Activated gamma-delta T cell treated with anti-CD3 and anti-CD28 coated beads, Interleukin-2, amount 50 U/mL, for 16 hours (primary cell): ENCODE data around the gene MVP.

Source experiments
- DNase-seq: peaks from one replicate; pipeline ENCODE4 v3.0.0-alpha.2; 2020; ENCODE audit warnings: low read depth

Gene MVP

GRCh38 chr16:29804455-29805231 lies 15.6 kb upstream of the MVP start:
- no peak for DNase-seq

DNA sequence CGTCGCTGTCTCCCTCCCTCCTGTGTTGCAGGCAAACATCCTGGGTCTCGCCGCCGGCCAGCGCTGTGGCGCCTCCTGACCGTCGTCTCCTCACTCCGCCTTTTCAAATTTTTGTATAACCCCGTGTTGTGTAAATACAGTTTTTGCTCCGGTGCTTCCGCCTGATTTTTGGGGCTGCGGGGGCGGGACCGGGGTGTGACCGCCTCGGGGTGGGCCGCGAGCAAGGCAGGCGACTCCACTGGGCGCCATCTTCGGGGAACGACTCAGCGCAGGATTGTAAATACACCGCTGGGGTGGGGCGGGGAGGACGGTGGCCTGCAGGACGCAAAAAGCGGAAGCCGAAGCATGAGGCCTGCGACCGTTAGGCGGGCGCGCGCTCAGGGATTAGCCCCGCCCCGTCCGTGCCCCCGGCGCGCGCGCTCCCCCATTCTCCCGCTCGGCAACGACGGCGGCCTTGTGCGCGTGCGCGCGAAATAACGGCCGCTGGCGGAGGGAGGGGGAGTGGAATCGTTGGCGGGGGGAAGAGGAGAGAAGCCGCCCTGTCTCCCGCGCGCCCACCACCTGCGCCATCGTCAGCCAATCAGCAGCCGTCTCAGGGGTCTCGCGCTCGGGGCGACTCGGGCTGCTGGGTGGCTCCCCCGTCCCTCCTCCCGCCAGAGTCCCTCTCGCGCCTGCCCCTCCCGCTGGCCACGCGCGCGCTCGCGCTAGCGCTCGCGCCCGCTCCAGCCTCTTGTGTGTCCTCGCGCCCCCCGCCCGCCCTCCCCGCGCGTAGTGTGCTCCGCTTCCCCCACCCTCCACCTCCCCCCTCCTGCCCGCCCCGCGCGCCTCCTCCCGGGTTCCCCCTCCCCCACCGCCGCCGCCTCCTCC lies 14.8 kb upstream of the MVP start:
- peak; percentile 98 for DNase-seq

GRCh38 chr16:29806099-29806579 lies 14.1 kb upstream of the MVP start, which contains the start of gene MAZ:
TSS of gene MAZ (plus strand) at chr16:29806529. CDS start at chr16:29806702, 173 bp downstream.
- DNase-seq: peak; percentile 58

DNA sequence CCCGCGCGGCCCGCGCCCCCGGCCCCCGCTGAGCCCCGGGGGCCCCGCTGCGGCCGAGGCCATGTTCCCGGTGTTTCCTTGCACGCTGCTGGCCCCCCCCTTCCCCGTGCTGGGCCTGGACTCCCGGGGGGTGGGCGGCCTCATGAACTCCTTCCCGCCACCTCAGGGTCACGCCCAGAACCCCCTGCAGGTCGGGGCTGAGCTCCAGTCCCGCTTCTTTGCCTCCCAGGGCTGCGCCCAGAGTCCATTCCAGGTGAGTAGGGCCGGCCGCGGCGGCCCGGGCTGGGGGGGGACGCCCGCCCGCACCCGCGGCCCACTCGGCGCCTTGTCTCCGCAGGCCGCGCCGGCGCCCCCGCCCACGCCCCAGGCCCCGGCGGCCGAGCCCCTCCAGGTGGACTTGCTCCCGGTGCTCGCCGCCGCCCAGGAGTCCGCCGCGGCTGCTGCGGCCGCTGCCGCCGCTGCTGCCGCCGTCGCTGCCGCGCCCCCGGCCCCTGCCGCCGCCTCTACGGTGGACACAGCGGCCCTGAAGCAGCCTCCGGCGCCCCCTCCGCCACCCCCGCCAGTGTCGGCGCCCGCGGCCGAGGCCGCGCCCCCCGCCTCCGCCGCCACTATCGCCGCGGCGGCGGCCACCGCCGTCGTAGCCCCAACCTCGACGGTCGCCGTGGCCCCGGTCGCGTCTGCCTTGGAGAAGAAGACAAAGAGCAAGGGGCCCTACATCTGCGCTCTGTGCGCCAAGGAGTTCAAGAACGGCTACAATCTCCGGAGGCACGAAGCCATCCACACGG lies 13.4 kb upstream of the MVP start:
- DNase-seq: no peak

DNA sequence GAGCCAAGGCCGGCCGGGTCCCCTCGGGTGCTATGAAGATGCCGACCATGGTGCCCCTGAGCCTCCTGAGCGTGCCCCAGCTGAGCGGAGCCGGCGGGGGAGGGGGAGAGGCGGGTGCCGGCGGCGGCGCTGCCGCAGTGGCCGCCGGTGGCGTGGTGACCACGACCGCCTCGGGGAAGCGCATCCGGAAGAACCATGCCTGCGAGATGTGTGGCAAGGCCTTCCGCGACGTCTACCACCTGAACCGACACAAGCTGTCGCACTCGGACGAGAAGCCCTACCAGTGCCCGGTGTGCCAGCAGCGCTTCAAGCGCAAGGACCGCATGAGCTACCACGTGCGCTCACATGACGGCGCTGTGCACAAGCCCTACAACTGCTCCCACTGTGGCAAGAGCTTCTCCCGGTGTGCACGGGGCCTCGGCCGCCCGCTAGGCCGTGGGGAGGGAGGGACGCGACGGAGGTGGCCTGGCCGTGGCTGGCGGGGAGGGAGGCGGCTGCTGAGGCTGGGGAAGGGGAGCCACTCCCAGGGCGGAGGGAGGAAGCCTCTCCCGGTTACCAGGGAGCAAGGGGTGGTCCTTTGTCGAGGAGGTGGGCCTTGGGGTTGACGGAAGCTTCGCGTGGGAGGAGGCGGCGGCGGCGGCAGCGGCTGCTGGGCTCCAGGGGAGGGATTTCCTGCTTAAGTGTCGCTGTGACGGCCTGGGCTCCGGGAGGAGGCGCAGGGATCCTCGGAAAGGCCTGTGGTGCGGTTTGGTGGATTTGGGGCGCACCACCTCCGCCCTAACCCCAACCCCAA lies 12.6 kb upstream of the MVP start:
- DNase-seq: peak; percentile 75

- no peak for DNase-seq
Observed at GRCh38 chr16:29808219-29808900, 11.9 kb upstream of the MVP start.

DNA sequence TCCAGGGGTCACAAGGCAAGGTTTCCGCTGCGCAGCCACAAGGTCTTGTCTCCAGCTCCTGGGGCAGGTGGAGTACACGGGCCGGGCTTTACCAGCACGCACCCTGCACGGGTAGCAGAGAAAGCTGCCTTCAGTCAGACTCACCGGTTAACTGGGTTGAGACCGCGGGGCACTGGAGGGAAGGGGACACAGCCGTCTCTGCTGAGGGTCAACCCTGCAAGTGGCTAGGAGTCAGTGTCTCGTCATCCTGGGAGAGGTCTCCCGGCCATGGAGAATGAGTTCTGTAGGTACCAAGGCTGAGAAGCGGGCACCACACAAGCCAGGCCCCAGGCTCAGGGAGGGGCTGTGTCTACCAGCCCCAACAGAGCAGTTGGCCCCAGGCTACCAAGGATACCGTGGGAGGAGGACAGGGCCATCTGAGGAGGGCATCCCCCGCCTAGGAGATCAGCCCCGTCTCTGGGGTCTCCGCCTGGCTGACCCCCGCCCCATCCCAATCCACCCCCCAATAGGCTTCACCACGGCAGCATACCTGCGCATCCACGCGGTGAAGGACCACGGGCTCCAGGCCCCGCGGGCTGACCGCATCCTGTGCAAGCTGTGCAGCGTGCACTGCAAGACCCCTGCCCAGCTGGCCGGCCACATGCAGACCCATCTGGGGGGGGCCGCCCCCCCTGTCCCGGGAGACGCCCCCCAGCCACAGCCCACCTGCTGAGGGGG lies 11.1 kb upstream of the MVP start:
- no peak for DNase-seq

- no peak for DNase-seq
Observed at GRCh38 chr16:29809850-29810698, 10.2 kb upstream of the MVP start.

DNA sequence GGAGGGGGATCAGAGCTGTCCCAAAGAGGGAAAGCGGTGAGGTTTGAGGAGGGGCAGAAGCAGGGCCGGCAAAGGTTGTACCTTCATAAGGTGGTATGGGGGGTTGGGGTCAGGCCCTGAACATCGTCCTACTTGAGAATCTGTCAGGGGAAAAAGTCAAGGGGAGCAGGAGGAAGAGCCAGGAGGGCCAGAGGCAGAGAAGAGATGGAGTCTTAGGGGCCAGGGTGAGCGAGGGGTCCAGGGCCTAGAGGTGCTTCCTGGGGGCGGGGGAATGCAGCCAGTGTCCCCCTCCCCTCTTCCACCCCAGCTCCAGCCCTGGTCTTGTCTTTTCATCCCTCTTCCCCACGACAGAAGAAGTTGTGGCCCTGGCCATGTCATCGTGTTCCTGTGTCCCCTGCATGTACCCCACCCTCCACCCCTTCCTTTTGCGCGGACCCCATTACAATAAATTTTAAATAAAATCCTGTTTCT lies 9.5 kb upstream of the MVP start:
- DNase-seq: no peak

DNA sequence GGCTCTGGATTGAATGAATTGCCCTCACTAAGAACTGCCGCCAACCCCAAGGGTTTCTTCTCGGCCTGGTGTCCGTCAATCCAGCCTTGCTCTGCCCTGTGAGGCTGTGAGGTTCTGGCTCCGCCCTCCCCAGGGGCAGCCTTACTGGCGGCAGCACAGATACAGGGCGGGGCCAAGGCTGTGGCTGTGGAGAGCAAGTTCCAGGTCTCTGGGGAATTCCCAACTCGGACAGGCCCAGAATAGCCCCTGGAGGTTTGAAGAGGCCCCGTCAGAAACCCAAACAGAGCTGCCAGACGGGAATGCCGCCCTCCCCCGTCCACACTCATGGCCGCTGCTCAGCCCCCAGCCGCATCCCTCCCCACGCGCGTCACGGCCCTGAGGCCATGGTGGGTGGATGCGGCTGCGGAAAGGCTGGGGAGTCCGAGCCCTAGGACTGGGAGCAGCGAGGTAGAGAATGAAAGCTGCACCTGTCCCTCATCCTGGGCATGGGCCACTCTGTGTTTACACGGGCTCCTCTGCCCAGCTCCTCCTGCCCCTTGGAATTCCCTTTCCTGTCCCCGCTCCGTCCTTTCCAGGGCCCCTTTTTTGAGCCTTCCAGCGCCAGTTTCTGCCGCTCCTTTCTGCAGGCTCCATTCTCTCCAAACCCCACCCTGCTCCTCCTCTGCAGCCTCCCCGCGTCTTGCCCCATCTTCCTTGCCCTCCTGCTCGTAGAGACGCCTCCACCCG lies 8.9 kb upstream of the MVP start:
- DNase-seq: no peak

- DNase-seq: no peak
Observed at GRCh38 chr16:29811896-29812665, 8.2 kb upstream of the MVP start, which contains the start of gene PRRT2. TSS of gene PRRT2 (plus strand) at chr16:29812193. CDS start at chr16:29813055, 862 bp downstream.

- no peak for DNase-seq
Observed at GRCh38 chr16:29812754-29813643, 7.3 kb upstream of the MVP start.

GRCh38 chr16:29813644-29814562 lies 6.4 kb upstream of the MVP start:
- no peak for DNase-seq

- DNase-seq: no peak
Observed at GRCh38 chr16:29814592-29814991, 5.7 kb upstream of the MVP start.

GRCh38 chr16:29815032-29815721 lies 5.1 kb upstream of the MVP start:
- DNase-seq: no peak
